HAP-1 (cell line): ENCODE data around the gene RPS6KA2.
A peak's percentile ranks its signal among the peaks of the same experiment; 100 is the strongest.

Experiments
- DNase-seq, 2 experiments: peaks; one replicate each; pipeline ENCODE4 v3.0.0-alpha.2; 2016 to 2020; ENCODE audit warnings: low spot score in 2 of 2
- H3K27me3 ChIP-seq: fragments of 250-450 bp; sonication (Bioruptor Pico); 2 replicates; pipeline ENCODE4 v1.5.1; 2020; ENCODE audit warnings: low read depth, mild to moderate bottlenecking, moderate library complexity
- H3K36me3 ChIP-seq: fragments of 250-450 bp; sonication (Bioruptor Pico); replicated peaks from 2 replicates; pipeline ENCODE4 v1.5.1; 2020; ENCODE audit warnings: mild to moderate bottlenecking
- H3K4me1 ChIP-seq: fragments of 250-450 bp; sonication (Bioruptor Pico); 2 replicates; pipeline ENCODE4 v1.5.1; 2020; ENCODE audit warnings: mild to moderate bottlenecking
- H3K4me3 ChIP-seq: fragments of 250-450 bp; sonication (Bioruptor Pico); 2 replicates; pipeline ENCODE4 v1.5.1; 2020; ENCODE audit warnings: mild to moderate bottlenecking, moderate library complexity
- H3K9me3 ChIP-seq: fragments of 250-450 bp; sonication (Bioruptor Pico); 2 replicates; pipeline ENCODE4 v1.5.1; 2020; ENCODE audit warnings: mild to moderate bottlenecking, moderate library complexity
- in situ Hi-C: fragments of 300-500 bp; cut with MboI; formaldehyde crosslinking; loops from 3 replicates; pipeline ENCODE4 v1.14.3; 2020; ENCODE audit warnings: low sequenced_read_pairs, inconsistent platforms, mixed read lengths

RPS6KA2 gene

GRCh38 chr6:166466178-166467122 is 160.6 kb downstream of the RPS6KA2 start:
- Histone ChIP-seq H3K27me3 (no peaks in the 10 kb centered on the region), H3K4me3 (no peak overlapping the region), H3K4me1 (no peaks in the 10 kb centered on the region), H3K9me3 (no peaks in the 10 kb centered on the region), H3K36me3 (no peaks in the 10 kb centered on the region)
- in situ Hi-C loops: no loop called here
- no peak for DNase-seq

- Histone ChIP-seq H3K4me1 (no peaks in the 10 kb centered on the region), H3K9me3 (no peaks in the 10 kb centered on the region), H3K27me3 (no peaks in the 10 kb centered on the region), H3K4me3 (no peak overlapping the region), H3K36me3 (no peaks in the 10 kb centered on the region)
- in situ Hi-C loops: no loop called here
- no peak for DNase-seq
These were observed 161.4 kb downstream of the RPS6KA2 start for GRCh38 chr6:166465671-166466087.

GRCh38 chr6:166465003-166465399 is 162.1 kb downstream of the RPS6KA2 start:
- Histone ChIP-seq H3K36me3 (no peaks in the 10 kb centered on the region), H3K4me3 (no peak overlapping the region), H3K4me1 (no peaks in the 10 kb centered on the region), H3K27me3 (no peaks in the 10 kb centered on the region), H3K9me3 (no peaks in the 10 kb centered on the region)
- in situ Hi-C loops: no loop called here
- DNase-seq: no peak

- Histone ChIP-seq H3K36me3 (no peaks in the 10 kb centered on the region), H3K9me3 (no peaks in the 10 kb centered on the region), H3K4me1 (no peaks in the 10 kb centered on the region), H3K4me3 (no peak overlapping the region), H3K27me3 (no peaks in the 10 kb centered on the region)
- in situ Hi-C loops: no loop called here
- no peak for DNase-seq
These were observed 162.7 kb downstream of the RPS6KA2 start for GRCh38 chr6:166464068-166465002.

- Histone ChIP-seq H3K4me3 (no peak overlapping the region), H3K36me3 (no peaks in the 10 kb centered on the region), H3K27me3 (no peaks in the 10 kb centered on the region), H3K4me1 (no peaks in the 10 kb centered on the region), H3K9me3 (no peaks in the 10 kb centered on the region)
- in situ Hi-C loops: no loop called here
- DNase-seq: no peak
These were observed 163.5 kb downstream of the RPS6KA2 start for GRCh38 chr6:166463359-166464067.

- Histone ChIP-seq H3K36me3 (no peaks in the 10 kb centered on the region), H3K4me1 (no peaks in the 10 kb centered on the region), H3K4me3 (no peak overlapping the region), H3K9me3 (no peaks in the 10 kb centered on the region), H3K27me3 (no peaks in the 10 kb centered on the region)
- in situ Hi-C loops: no loop called here
- DNase-seq: no peak
These were observed 164.5 kb downstream of the RPS6KA2 start for GRCh38 chr6:166462461-166463135.

GRCh38 chr6:166461821-166462460 is 165.1 kb downstream of the RPS6KA2 start:
- no peaks in the 10 kb centered on the region for H3K36me3 ChIP-seq
- peaks cover 1% of the 10 kb centered on the region for H3K4me1 ChIP-seq
- H3K4me3 ChIP-seq: no peak overlapping the region
- no peaks in the 10 kb centered on the region for H3K9me3 ChIP-seq
- H3K27me3 ChIP-seq: no peaks in the 10 kb centered on the region
- DNase-seq: no peak
- in situ Hi-C loops: no loop called here

- in situ Hi-C loops: no loop called here
- Histone ChIP-seq H3K4me1 (peaks cover 6% of the 10 kb centered on the region), H3K4me3 (no peak overlapping the region), H3K36me3 (no peaks in the 10 kb centered on the region), H3K27me3 (no peaks in the 10 kb centered on the region), H3K9me3 (no peaks in the 10 kb centered on the region)
- no peak for DNase-seq
These were observed 166.3 kb downstream of the RPS6KA2 start for GRCh38 chr6:166460473-166461437.

- no peak for DNase-seq
- no peaks in the 10 kb centered on the region for H3K9me3 ChIP-seq
- H3K4me3 ChIP-seq: no peak overlapping the region
- H3K4me1 ChIP-seq: peaks cover 6% of the 10 kb centered on the region
- H3K27me3 ChIP-seq: no peaks in the 10 kb centered on the region
- H3K36me3 ChIP-seq: no peaks in the 10 kb centered on the region
- in situ Hi-C loops: no loop called here
These were observed 167.1 kb downstream of the RPS6KA2 start for GRCh38 chr6:166459906-166460305.

- no peak for DNase-seq
- Histone ChIP-seq H3K27me3 (no peaks in the 10 kb centered on the region), H3K9me3 (no peaks in the 10 kb centered on the region), H3K4me1 (peaks cover 6% of the 10 kb centered on the region), H3K36me3 (no peaks in the 10 kb centered on the region), H3K4me3 (no peak overlapping the region)
- in situ Hi-C loops: no loop called here
These were observed 167.8 kb downstream of the RPS6KA2 start for GRCh38 chr6:166459272-166459671.

GRCh38 chr6:166456395-166457156 is 170.5 kb downstream of the RPS6KA2 start:
- Histone ChIP-seq H3K36me3 (no peaks in the 10 kb centered on the region), H3K9me3 (no peaks in the 10 kb centered on the region), H3K4me3 (no peak overlapping the region), H3K27me3 (no peaks in the 10 kb centered on the region), H3K4me1 (peaks cover 6% of the 10 kb centered on the region)
- DNase-seq: peak; percentile 8 to 30
- in situ Hi-C loops: no loop called here
